Esophagus squamous epithelium (tissue), 4 donors: ENCODE results near the gene KDM4C.

Source experiments
- POLR2A ChIP-seq, 4 donors: fragments of 450-650 bp; IDR thresholded peaks; one replicate each; pipeline ENCODE4 v1.6.1; 2017; ENCODE audit warnings: antibody characterized with exemption in 4 of 4, mild to moderate bottlenecking in 4 of 4, moderate library complexity in 3 of 4
- TF ChIP-seq, protein P1 (sequence below), 6 experiments: fragments of 450-650 bp in 4 of 6; fragments of 200-600 bp in 2 of 6; sonication (generic) in 2 of 6; IDR thresholded peaks; one replicate each; pipeline ENCODE4 v1.5.1; 2016 to 2019; ENCODE audit warnings: antibody characterized with exemption in 6 of 6, mild to moderate bottlenecking in 4 of 6, moderate library complexity in 4 of 6

DNA sequence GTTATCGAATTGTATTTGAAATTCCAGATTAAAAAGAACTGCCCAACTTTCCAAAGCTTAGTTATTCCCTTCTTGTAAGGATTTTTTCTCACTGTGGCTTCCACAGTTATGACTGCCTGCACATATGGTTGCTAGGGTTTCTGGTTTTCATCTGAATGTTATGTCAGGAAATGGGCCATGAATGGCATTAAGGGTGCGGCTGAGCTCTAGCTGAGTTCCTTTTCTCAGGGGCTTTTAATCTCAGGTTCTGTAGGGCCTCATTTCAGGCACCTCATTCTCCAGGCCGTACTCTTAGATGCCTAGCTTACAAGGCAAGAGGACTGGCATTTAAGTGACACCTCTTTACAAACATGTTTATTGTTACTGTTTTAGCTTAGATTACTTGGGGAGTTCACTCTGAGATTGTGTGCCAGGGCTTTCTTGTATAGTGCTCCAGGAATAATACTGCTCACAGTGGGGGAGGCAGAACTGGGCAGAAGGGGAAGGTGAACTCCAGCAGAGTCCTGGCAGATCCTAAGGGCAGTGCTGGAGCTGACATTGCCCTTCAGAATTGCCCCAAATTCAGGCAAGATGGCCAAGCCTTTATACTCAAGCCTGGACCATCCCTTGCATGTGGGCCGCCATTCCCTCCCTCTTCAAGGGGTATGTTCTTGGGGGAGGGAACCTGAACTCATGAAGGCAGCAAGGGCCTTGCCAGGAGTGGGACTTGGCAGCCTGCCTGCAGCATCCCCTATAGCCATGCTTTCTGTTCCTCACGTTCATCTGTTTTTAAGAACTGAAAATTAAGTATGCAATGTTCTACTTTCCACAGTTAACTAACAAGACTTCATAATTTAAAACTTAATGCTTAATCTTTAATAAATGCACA is 111.5 kb downstream of the KDM4C start:
- TF ChIP-seq, protein P1, sequence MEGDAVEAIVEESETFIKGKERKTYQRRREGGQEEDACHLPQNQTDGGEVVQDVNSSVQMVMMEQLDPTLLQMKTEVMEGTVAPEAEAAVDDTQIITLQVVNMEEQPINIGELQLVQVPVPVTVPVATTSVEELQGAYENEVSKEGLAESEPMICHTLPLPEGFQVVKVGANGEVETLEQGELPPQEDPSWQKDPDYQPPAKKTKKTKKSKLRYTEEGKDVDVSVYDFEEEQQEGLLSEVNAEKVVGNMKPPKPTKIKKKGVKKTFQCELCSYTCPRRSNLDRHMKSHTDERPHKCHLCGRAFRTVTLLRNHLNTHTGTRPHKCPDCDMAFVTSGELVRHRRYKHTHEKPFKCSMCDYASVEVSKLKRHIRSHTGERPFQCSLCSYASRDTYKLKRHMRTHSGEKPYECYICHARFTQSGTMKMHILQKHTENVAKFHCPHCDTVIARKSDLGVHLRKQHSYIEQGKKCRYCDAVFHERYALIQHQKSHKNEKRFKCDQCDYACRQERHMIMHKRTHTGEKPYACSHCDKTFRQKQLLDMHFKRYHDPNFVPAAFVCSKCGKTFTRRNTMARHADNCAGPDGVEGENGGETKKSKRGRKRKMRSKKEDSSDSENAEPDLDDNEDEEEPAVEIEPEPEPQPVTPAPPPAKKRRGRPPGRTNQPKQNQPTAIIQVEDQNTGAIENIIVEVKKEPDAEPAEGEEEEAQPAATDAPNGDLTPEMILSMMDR (IDR thresholded peaks at IDR 0.05): no peak
- TF ChIP-seq POLR2A (IDR thresholded peaks at IDR 0.05): no peak
